Stimulated activated CD8-positive, alpha-beta memory T cell treated with anti-CD3 and anti-CD28 coated beads, Interleukin-12 subunit alpha, Interleukin-12 subunit beta, amount 100 ng/mL, for 4 hours (primary cell): ENCODE results near the gene ARHGAP30.

Source experiments
- DNase-seq: peaks from one replicate; pipeline ENCODE4 v3.0.0-alpha.2; 2020; ENCODE audit warnings: low read depth

The ARHGAP30 gene

DNA sequence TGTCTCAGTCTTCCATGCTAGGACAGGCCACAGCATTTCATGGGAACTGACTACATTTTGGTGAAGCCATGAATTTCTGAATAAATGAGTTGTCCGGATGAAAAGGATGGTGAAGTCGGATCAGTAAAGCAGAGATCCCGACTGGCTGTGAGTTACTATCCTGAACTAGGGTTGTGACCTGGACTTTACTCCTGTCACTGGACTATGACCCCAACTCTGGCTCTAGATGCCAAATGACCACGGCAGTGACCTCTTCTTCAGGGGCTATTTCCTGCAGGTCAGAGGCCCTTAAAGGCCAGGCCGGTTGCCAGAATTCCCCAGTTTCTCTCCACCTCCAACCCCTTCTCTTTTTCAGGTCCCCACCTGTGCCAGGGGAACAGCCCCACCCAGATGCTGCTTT lies 21.4 kb upstream of the ARHGAP30 start:
- no peak for DNase-seq

DNA sequence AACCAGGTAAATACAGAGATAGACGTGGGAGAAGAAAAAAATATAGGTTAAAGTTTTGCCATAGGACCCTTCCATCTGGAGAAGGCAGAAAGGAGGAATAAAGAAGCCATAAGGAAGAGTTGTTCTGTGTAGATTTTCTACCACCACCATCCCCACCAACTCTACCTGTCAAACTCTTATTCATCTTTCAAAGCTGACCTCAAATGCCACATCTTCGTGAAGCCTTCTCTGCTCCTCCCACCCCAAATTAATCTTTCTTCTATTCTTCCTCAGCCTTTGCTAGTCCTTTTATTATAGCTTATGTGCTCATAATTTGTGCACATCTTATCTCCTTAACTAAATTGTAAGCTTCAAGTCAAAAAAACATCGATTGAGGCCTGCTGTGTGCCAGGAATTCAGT lies 20.9 kb upstream of the ARHGAP30 start:
- no peak for DNase-seq

DNA sequence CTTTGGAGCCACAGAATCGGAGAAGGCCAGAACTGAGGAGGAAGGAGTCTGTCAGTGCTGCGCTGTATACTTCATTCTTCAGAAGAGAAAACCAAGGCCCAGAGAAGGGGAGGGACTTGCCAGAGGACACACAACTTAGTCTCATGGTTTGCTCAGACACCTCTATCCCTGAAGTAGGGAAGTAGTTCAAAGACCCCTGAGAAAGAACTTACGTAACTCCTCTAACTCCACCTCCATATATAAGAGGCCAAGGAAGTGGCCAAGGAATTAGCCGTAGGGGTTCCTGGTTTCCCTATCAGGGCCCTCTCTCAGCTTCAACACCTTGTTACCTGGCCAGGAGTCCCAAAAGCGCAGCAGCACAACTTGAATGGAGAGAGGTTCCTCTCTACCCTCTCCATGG lies 20.2 kb upstream of the ARHGAP30 start:
- no peak for DNase-seq

DNA sequence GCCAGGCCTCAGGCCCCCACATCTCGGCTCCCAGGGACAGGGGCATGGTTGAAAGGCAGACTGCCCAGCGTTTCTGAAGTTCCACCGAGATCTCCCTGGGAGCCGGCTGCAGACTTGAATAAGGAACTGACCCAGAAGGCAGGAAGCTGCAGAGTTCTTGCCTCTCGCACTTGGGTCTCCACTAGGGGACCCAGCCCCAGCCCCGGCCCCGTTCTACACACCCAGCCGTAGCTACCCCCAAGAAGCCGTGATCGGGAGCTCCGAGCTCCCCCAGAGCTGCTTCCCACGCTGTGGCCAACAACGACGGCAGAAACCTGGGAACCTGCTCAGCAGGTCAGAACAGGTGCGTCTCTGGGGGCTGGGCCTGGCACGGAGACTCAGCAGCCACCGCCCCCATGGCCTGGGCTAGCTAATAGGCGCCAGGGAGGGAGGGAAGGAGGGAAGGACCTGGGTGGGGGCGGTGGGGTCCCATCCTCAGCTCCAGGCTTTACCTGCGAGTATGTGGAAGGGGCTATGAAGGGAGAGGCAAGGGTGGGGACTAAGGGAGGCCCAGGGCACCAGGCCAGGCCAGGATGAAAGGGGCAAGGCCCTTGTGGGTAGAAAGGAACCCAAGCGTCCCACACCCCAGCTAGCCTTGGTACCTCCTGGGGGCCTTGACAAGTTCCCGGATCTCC lies 19.7 kb upstream of the ARHGAP30 start, which contains the start of gene NECTIN4:
TSS of gene NECTIN4 (minus strand) at position 308 of the 674 bp plus-strand sequence. CDS start at position 46, 262 bp downstream.
- no peak for DNase-seq

DNA sequence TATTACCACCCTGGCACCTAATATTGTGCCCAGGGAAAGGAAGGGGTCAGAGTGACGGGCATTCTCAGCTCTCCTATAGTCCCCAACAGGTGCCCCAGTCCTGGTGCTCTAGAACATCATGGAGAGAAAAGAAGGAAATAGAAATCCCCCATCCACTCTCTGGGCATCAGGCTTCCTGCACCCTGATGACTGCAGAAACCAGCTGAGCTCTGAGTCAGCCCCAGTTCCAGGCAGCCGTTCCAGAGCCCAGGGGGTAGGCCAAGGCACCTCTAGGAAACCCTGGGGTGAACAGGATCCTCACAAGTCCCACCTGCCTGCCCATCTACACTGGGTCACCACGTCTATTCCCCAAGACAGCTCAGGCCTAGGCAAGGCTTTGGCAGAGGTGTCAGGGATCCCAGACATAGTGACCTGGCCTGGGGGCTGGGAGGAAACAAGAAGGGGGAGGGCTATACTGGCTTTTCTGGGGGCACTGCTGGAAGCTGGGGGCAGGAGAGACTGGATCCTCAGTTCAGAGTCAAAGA lies 19.0 kb upstream of the ARHGAP30 start:
- no peak for DNase-seq

DNA sequence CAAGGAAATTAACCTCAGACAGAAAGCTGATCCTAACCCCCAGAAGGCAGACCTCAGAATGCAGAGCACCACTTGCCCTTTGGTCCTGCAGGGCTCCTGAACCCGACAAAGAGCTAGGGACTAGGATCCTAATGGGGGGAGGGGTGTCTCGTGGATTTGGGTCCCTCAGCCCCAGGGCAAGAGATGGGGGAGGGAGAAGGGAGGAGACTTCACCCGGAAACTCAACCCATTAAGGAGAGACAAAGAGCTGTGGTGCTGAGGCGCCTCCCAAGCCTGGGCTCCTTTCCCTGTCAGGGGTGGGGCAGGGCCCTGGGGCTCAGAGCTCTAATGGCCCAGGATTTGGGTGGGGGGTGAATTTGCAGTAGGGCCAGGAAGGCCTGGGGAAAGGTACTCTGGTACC lies 16.8 kb upstream of the ARHGAP30 start:
- no peak for DNase-seq

DNA sequence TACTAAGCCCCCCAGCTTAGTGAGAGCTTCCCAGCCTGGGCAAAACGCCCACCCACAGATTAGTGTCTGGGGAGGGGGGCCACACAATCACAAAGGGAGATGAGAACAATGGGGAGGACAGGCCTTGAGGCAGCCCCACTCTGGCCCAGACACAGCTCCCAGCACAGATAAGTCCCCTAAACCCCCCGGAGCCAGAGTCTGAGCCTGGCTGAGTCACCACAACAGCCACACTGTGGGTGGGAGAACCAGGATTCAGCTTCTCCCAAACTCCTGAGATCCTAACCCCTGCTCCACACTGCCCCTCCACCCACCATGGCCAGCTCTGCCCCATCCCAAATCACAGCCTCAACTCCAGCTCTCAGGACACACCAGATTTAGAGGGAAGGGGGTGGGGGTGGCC lies 15.5 kb upstream of the ARHGAP30 start:
- DNase-seq, result no peak

DNA sequence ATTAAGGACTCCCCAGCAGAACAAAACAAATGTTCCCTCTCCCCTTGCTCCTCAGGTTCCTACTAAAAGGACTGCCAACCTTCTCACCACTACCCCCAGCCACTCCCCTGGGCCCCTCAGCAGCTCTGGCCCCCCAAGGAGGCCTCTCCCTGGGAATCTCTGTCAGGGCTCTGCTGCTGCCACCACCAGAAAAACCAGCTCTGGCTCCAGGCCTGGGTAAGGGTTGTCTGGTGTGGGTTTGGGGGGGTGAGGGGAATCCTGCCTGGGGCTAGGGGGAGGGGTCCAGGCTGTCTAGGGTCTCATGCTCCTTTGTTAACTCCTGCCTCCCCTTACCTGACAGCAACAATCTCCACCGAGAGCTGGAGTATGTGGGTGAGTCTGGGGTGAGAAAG lies 14.9 kb upstream of the ARHGAP30 start:
- DNase-seq, result no peak

DNA sequence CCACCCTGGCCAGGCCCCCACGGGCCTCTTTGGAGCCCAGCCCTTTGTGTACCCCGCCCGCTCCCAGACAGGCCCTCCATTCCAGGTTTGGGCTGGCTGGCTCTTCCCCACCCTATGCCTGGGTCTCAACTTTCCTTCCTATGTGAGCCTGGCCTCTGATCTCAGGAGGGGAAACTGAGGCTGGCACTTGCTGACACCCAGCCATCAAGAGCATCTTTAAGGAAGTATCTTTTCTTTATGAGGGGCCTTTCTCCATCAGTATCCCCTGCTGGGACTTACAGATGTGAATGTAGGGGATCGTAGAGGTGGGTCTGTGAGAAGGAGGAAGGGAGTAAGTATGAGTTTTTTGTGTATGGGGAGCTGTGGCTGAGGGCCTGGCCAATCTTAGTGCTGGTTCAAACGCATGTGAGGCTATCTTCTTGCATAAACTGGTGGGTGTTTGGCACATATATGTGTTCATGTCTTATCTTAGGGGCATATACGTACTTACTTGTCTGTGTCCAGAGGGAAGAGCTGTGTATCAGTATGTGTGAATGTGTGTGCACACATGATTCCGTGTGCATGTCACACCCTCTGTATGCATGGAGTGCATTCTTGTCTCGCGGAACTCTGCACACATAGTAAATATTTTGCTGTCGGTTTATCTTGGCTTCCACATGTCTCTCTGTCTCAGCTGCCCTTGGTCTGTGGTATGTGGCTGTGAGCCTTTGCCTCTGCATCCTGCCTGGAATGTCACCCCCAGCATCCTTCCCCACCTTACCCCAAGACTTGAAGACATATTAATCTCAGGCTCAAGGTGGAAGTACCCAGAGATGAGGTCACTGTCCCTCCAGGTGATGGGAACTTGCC lies 14.3 kb upstream of the ARHGAP30 start:
- no peak for DNase-seq

DNA sequence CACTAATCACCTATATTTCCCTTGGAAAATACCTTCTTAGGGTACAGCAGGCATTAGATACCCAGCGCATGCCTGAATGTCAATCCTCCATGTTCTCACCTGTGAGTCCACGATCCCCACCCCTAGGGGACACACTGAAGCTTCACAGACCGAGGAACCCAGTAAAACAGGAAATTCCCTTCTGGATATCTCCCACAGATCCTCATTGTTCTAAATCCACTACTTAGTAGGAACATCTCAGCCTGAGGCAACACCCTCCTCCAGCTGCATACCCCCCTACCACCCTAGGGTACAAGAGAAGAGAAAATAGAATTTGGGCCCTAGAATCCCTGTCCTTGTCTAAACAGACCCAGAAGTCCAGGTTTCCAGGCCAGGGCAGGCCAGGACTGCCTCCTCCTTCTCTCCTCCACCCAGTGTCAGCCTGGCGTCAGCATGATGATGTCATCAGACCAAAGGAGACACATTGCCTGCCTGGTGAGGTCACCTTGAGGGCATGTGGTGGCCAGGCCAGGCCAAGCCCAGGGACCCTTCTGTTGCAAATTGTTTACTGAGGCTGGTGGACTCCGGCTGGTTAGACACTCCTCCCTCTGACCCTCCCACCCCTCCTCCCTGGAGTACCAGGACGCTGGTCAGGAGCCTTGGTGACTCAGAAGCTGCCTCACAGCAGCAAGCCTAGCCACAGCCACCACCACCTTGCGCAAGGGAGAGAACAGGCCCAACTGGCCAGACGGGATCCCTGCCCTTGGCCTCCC lies 13.5 kb upstream of the ARHGAP30 start:
- DNase-seq, result no peak

DNA sequence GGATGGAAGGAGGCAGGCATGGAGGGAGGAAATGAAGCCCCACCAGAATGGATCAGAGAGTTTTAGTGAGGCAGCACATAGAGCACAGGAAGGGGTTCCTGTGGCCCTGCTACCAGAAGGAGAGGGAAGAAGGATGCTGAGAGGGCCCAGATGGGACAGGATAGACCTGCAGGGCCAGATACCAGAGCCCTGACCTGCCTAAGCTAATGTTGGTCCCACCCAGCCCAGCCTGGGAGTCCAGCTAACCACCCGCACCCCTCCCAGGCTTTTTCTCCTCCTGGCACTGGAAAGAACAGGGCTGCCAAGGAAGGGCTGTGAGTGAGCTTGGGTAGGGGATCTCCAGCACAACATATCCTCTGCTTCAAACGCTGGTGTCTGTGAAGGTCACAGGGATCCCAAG lies 12.8 kb upstream of the ARHGAP30 start:
- DNase-seq, result no peak

DNA sequence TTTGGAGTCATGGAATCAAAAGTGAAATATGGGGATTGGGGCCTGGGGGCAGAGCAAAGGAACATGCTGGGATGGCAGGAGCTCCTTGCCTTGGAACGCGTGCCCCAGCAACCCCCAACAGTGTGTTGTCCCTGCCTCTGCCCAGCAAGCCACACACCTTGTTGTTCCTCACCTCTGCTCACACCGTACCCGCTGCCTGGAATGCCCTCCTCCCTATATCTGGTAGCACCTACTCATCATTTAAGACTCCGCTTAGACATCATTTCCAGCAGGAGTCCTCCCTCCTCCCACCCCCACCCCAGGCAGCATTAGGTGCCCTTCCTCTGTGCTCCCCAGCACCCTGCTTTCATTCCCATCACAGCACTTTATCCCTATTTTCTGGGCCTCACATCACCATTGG lies 11.8 kb upstream of the ARHGAP30 start:
- no peak for DNase-seq

DNA sequence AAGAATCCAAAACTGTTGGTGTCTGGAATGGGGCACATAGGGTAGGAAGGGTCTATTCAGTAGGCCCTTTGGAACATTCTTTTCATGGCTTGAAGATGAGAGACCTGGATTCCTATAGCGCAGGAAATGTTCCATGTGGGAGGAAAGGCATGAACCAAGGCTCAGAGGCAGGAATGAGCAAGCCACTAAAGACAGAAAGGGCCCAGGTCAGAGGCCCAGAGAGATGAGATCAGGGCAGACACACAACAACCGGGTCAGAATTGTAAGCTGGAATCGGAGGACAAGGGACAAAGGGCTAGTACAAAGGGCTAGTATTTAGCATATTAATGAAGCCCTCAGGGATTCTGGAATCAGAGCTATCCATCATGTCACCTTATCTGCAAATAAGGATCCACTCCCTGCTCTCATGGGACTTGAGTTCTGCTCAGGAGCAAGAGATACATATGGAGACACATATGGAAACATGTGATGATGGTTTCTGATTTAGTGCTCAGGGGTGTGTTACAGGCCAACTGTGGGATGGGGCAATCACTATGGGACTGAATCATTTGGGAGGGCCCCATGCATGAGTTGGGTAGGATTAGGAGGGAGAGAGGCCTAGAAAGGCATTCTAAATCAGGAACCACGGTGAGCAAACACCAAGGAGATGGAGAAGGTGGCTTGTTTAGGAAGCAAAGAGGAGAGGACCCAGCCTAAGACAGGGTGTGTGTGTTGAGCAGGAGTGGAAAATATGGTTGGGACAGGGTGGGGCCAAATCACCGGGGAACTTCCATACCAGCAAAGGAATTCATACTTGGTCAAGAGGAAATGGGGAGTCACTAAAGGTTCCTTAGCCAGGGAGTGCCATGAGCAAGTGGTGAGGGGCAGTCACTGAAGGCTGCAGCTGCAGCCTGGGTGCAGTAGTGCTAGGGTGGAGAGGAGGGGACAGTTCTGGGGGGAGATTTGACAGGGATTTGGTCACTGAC lies 11.0 kb upstream of the ARHGAP30 start:
- no peak for DNase-seq

DNA sequence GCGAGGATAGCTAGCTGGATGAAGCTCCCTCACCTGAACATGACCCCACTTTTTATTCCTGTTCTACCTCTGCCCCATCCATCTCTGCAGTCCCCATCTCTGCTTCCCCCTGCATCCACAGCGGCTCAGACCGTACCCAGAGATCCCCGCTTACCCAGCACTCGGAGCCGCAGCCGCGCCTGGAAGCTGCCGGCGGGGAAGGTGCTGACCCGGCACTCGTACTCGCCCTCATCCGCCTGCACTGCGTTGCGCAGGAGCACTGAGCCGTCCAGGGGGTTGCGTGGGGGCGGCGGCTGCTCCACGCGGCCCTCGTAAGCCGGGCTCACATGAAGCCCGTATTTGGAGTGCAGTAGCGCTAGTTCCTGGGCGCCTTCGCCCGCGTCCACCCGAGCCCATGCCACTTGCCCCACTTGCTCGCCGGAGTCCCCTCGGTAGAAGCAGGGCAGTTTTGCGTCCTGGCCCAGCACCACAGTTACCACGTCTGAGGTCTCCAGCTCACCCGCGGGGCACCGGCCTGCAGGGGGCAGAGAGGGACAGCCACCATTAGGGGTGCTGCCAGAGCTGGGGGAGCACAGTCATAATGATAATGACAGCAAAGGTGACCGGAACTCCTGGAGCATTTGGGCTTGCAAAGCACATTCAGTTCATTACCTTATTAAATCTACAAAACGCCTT lies 9.9 kb upstream of the ARHGAP30 start:
- no peak for DNase-seq

DNA sequence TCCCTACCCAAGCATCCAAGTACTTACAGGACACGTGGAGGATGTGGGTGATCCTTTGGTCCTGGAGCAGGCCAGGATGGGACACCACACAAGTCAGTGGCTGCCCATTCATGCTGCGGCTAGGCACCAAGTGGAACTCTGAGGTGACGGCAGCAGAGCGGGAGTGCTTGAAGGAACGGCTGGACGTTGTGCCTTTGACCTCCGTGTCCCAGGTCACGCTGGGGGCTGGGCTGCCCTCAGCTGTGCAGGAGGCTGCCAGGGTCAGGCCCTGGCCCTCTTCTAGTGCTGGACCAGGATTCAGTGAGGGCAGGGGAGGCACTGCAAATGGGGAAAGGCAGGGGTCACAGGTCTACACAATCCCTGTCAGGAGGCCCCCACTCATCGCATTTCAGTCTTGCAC lies 7.7 kb upstream of the ARHGAP30 start:
- DNase-seq, result no peak

DNA sequence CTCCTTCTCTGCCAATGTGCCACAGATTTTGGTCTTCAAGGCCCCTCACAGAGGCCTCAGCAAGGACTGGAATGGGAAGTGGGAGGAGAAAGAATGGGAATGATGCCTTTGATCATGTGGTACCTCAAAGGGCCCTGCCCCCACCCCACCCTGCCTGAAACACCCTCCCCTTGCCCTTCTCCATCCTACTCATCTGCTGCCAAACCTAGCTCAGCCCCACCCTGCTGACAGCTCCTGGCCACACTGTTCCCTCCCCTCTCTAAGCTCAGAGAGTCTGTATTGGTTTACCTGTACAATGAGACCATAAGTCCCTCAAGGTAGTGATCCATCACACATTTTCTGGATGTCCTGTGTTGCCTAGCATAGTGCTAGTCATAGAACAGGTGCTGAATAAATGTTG lies 6.7 kb upstream of the ARHGAP30 start:
- no peak for DNase-seq

DNA sequence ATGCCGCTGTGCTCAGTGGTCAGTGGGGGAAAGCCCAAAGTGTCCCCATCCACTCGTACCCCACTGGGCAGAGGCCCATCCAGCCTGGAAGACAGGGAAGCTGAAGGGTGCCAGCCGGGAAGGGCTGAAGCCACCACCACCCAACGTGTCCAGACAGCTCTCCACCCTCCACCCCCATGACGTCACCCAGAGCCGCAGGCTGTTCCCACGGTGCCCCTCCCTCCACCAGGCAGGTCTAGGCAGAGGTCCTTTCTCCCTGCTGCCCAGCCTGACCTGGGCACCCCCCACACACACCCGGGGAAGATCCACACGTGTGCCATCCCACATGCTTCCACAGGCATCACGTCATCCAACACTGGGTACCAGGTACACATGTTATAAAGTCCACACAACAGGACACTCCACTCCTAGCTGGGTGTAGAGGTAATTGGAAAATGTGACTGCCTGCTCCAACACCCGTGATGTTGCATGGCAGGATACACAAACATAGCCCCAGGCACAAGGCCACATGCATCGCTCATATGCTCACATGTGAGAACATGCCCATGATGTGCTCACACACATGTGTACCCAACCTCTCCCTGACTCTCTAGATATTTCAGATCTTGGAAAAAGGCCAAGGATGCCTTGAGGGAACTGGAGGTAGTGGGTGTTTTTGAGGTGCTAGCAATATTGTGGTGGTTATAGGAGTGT lies 5.1 kb upstream of the ARHGAP30 start:
- no peak for DNase-seq

DNA sequence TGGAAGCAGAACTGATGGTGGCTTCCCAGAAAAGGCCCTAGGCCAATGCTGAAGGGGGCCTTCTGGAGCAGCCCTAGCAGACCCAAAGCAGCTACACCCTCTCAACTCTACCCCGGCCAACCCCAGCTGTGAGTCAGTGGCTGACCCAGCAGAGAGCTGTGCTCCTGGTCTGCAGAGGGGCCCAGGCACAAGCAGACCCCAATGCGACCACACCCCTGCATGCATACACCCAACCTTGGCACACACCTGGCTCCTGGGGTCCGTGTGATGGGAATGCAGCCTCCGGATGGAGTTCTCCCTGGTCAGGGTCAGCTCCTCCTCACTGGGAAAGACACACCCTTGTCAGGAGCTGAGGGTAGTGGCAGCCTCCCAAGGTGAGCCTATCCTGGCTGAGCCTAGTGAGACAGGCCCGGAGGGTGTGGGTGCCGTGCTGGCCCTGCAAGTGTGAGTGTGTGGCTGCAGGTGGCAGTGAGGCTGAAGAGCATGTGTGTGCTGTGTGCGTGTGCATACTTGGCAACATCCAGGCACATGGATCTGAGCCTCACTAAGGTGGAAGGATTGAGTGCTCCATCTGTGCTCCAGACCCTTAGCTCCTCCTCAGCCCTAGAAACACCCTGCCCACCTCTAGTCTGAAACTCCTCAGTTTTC lies 3.9 kb upstream of the ARHGAP30 start:
- no peak for DNase-seq

DNA sequence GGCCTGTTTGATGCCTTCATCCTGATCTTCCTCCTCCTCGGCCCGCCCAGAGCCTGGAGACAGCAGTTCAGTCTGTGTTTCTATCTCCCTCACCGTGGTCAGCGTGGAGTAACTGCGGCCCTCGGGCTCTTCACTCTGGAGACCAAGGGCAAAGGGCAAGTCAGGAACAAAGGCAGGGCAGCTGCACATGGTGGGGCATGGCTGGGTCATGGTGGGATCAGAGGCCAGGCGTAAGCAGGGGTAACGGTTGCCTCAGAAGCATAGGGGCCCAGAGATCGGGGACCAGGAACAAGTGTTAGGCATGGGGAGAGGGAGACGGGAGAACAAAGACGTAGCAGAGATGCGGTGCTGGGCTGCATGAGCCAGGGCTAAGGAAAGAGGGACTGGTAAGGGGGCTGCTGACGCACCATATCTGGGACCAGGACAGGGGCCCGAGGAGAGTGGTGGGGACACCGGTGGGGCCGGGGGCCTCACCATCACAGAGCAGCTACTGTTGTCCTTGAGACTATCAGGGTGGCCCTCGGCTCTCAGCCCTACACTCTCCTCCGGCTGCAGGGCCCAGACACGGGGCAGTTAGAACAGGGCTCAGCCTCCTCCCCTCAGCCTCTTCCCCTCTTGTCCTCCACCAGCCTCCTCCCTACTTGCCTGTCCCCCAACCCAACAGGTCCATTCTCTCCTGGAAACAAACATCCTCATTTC lies 3.2 kb upstream of the ARHGAP30 start:
- DNase-seq, result no peak
